Liver (tissue), 3 donors: Measurements from ENCODE around the gene COX20.

Experiments used
- EGR1 ChIP-seq, 2 donors: IDR thresholded peaks; 2 replicates each; pipeline ENCODE4 v1.6.1; 2016 to 2018; ENCODE audit warnings: antibody characterized with exemption in 2 of 2, low read depth in 2 of 2
- FOXA1 ChIP-seq: IDR thresholded peaks from 2 replicates; pipeline ENCODE4 v1.6.1; 2016; ENCODE audit warnings: antibody characterized with exemption
- GABPA ChIP-seq, 2 donors: IDR thresholded peaks in 1 of 2; conservative IDR thresholded peaks in 1 of 2; 2 replicates each; pipeline ENCODE4 v1.6.1; 2016; ENCODE audit warnings: antibody characterized with exemption in 2 of 2, mild to moderate bottlenecking in 1 of 2, moderate library complexity in 1 of 2
- RAD21 ChIP-seq, 2 donors: IDR thresholded peaks; 2 replicates each; pipeline ENCODE4 v1.6.1; 2016; ENCODE audit warnings: antibody characterized with exemption in 2 of 2, mild to moderate bottlenecking in 2 of 2
- SP1 ChIP-seq: IDR thresholded peaks from 2 replicates; pipeline ENCODE4 v1.6.1; 2018; ENCODE audit warnings: antibody characterized with exemption, mild to moderate bottlenecking
- TAF1 ChIP-seq: conservative IDR thresholded peaks from 2 replicates; pipeline ENCODE4 v1.6.1; 2016; ENCODE audit warnings: antibody characterized with exemption, mild to moderate bottlenecking
- YY1 ChIP-seq: IDR thresholded peaks from 2 replicates; pipeline ENCODE4 v1.6.1; 2016; ENCODE audit warnings: antibody characterized with exemption, mild to moderate bottlenecking
- TF ChIP-seq, protein P1 (sequence below): fragments of 150-350 bp; IDR thresholded peaks from 2 replicates; pipeline ENCODE4 v1.5.1; 2017; ENCODE audit warnings: improper control_type of control experiment, low read depth, low read length; ENCODE audit not compliant: missing input control
- TF ChIP-seq, protein P2 (sequence below): IDR thresholded peaks from 2 replicates; pipeline ENCODE4 v1.6.1; 2016; ENCODE audit warnings: antibody characterized with exemption
- TF ChIP-seq, protein P3 (sequence below): IDR thresholded peaks from 2 replicates; pipeline ENCODE4 v1.6.1; 2016; ENCODE audit warnings: antibody characterized with exemption
- donor health status: healthy.
- donor health status: healthy.

DNA sequence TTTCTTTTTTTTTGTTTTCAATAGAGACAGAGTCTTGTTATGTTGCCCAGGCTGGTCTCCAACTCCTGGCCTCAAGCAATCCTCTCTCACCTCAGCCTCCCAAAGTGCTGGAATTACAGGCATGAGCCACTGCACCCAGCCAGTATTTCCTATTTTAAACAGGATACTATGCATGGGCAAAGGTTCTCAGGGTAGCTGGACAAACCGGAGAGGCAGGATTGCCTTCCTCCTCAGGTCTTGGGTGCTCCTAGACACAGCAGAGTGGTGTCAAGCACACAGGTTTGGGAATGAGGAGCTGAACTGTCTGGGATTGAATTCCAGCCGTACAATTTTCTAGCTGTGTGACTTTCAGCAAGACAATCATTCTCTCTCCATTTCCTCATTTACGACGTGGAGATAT, 51.8 kb downstream of the COX20 start:
- TF ChIP-seq RAD21 (IDR thresholded peaks at IDR 0.05) (no peak), SP1 (no peak), FOXA1 (no peak), YY1 (no peak), TAF1 (no peak), GABPA (IDR thresholded peaks at IDR 0.05 in 1 of 2, conservative IDR thresholded peaks at IDR 0.05 in 1 of 2) (no peak), EGR1 (IDR thresholded peaks at IDR 0.05; ENCODE audit: low read depth in 2 of 2) (no peak)
- TF ChIP-seq, protein P1, sequence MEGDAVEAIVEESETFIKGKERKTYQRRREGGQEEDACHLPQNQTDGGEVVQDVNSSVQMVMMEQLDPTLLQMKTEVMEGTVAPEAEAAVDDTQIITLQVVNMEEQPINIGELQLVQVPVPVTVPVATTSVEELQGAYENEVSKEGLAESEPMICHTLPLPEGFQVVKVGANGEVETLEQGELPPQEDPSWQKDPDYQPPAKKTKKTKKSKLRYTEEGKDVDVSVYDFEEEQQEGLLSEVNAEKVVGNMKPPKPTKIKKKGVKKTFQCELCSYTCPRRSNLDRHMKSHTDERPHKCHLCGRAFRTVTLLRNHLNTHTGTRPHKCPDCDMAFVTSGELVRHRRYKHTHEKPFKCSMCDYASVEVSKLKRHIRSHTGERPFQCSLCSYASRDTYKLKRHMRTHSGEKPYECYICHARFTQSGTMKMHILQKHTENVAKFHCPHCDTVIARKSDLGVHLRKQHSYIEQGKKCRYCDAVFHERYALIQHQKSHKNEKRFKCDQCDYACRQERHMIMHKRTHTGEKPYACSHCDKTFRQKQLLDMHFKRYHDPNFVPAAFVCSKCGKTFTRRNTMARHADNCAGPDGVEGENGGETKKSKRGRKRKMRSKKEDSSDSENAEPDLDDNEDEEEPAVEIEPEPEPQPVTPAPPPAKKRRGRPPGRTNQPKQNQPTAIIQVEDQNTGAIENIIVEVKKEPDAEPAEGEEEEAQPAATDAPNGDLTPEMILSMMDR: no peak
- TF ChIP-seq, protein P2, sequence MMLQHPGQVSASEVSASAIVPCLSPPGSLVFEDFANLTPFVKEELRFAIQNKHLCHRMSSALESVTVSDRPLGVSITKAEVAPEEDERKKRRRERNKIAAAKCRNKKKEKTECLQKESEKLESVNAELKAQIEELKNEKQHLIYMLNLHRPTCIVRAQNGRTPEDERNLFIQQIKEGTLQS: no peak
- TF ChIP-seq, protein P3, sequence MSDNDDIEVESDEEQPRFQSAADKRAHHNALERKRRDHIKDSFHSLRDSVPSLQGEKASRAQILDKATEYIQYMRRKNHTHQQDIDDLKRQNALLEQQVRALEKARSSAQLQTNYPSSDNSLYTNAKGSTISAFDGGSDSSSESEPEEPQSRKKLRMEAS: no peak
